ENCODE measurements around the gene GCSH. TPM values are rescaled to one million over a fixed set of nuclear protein-coding genes. Genes with fewer than 3 reads are reported as not detected.

Gene GCSH
- total and polyA plus RNA-seq, 2 of the 13 experiments (the other 11 are each of a cell fraction or from before 2014, with no cell fraction given): 35.9 to 103 TPM

DNA sequence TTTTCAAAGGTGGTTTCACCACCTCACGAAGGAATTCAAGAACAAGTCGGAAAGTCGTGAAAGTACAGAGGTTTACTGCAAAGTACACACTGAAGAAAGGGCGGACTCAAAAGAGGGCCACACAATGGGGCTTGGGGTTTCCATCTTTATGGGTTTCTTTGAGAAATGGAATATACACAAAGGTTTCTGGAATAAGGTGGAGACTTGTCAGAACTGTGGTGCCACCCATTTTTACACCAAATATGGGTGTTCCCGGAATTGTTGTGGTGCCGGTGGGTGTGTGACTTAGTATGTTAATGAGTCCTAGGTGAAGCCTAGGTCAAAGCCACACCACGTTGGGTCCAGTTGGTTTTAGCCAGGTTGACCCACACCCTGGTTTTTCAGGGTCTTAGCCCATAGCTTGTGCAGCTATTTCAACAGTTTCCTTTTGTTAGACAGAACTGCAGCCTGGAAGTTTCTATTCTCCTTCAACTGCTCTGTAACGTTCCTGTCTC is 567 bp upstream of the GCSH start (continued):
- TF ChIP-seq, protein P1, sequence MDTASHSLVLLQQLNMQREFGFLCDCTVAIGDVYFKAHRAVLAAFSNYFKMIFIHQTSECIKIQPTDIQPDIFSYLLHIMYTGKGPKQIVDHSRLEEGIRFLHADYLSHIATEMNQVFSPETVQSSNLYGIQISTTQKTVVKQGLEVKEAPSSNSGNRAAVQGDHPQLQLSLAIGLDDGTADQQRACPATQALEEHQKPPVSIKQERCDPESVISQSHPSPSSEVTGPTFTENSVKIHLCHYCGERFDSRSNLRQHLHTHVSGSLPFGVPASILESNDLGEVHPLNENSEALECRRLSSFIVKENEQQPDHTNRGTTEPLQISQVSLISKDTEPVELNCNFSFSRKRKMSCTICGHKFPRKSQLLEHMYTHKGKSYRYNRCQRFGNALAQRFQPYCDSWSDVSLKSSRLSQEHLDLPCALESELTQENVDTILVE (CRISPR knock-in tag; IDR thresholded peaks at IDR 0.05): 0 out of 2 replicates have a peak, but pooled peaks have one; percentile 1
- peak; percentile 77 for TF ChIP-seq ZNF605 (CRISPR knock-in tag; IDR thresholded peaks at IDR 0.05)
- TF ChIP-seq ZNF83 (CRISPR knock-in tag; IDR thresholded peaks at IDR 0.05; ENCODE audit: borderline replicate concordance): no peak
- TF ChIP-seq, protein P2, sequence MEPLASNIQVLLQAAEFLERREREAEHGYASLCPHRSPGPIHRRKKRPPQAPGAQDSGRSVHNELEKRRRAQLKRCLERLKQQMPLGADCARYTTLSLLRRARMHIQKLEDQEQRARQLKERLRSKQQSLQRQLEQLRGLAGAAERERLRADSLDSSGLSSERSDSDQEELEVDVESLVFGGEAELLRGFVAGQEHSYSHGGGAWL (CRISPR knock-in tag; IDR thresholded peaks at IDR 0.05): no peak
- TF ChIP-seq, protein P3, sequence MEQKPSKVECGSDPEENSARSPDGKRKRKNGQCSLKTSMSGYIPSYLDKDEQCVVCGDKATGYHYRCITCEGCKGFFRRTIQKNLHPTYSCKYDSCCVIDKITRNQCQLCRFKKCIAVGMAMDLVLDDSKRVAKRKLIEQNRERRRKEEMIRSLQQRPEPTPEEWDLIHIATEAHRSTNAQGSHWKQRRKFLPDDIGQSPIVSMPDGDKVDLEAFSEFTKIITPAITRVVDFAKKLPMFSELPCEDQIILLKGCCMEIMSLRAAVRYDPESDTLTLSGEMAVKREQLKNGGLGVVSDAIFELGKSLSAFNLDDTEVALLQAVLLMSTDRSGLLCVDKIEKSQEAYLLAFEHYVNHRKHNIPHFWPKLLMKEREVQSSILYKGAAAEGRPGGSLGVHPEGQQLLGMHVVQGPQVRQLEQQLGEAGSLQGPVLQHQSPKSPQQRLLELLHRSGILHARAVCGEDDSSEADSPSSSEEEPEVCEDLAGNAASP (CRISPR knock-in tag; IDR thresholded peaks at IDR 0.05; ENCODE audit: borderline replicate concordance): no peak
- TF ChIP-seq, protein P4, sequence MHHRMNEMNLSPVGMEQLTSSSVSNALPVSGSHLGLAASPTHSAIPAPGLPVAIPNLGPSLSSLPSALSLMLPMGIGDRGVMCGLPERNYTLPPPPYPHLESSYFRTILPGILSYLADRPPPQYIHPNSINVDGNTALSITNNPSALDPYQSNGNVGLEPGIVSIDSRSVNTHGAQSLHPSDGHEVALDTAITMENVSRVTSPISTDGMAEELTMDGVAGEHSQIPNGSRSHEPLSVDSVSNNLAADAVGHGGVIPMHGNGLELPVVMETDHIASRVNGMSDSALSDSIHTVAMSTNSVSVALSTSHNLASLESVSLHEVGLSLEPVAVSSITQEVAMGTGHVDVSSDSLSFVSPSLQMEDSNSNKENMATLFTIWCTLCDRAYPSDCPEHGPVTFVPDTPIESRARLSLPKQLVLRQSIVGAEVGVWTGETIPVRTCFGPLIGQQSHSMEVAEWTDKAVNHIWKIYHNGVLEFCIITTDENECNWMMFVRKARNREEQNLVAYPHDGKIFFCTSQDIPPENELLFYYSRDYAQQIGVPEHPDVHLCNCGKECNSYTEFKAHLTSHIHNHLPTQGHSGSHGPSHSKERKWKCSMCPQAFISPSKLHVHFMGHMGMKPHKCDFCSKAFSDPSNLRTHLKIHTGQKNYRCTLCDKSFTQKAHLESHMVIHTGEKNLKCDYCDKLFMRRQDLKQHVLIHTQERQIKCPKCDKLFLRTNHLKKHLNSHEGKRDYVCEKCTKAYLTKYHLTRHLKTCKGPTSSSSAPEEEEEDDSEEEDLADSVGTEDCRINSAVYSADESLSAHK (CRISPR knock-in tag; IDR thresholded peaks at IDR 0.05; ENCODE audit: borderline replicate concordance): no peak
- no peak for TF ChIP-seq KAT7 (CRISPR knock-in tag; IDR thresholded peaks at IDR 0.05; ENCODE audit: borderline replicate concordance)
- TF ChIP-seq KAT8 (CRISPR knock-in tag; IDR thresholded peaks at IDR 0.05): 0 out of 2 replicates have a peak, but pooled peaks have one; percentile 12
- TF ChIP-seq, protein P5, sequence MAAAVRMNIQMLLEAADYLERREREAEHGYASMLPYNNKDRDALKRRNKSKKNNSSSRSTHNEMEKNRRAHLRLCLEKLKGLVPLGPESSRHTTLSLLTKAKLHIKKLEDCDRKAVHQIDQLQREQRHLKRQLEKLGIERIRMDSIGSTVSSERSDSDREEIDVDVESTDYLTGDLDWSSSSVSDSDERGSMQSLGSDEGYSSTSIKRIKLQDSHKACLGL (CRISPR knock-in tag; IDR thresholded peaks at IDR 0.05): peak; percentile 5; the same call in 1 of the 2 replicates
- no peak for TF ChIP-seq ATM (IDR thresholded peaks at IDR 0.05; ENCODE audit: borderline replicate concordance)
- no peak for TF ChIP-seq NR2C2 (CRISPR knock-in tag; IDR thresholded peaks at IDR 0.05; ENCODE audit: borderline replicate concordance)
- TF ChIP-seq, protein P6, sequence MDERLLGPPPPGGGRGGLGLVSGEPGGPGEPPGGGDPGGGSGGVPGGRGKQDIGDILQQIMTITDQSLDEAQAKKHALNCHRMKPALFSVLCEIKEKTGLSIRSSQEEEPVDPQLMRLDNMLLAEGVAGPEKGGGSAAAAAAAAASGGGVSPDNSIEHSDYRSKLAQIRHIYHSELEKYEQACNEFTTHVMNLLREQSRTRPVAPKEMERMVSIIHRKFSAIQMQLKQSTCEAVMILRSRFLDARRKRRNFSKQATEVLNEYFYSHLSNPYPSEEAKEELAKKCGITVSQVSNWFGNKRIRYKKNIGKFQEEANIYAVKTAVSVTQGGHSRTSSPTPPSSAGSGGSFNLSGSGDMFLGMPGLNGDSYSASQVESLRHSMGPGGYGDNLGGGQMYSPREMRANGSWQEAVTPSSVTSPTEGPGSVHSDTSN (CRISPR knock-in tag; IDR thresholded peaks at IDR 0.05): no peak
- no peak for TF ChIP-seq ZNF326 (CRISPR knock-in tag; IDR thresholded peaks at IDR 0.05; ENCODE audit: borderline replicate concordance)
- TF ChIP-seq, protein P7, sequence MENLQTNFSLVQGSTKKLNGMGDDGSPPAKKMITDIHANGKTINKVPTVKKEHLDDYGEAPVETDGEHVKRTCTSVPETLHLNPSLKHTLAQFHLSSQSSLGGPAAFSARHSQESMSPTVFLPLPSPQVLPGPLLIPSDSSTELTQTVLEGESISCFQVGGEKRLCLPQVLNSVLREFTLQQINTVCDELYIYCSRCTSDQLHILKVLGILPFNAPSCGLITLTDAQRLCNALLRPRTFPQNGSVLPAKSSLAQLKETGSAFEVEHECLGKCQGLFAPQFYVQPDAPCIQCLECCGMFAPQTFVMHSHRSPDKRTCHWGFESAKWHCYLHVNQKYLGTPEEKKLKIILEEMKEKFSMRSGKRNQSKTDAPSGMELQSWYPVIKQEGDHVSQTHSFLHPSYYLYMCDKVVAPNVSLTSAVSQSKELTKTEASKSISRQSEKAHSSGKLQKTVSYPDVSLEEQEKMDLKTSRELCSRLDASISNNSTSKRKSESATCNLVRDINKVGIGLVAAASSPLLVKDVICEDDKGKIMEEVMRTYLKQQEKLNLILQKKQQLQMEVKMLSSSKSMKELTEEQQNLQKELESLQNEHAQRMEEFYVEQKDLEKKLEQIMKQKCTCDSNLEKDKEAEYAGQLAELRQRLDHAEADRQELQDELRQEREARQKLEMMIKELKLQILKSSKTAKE (CRISPR knock-in tag; IDR thresholded peaks at IDR 0.05; ENCODE audit: borderline replicate concordance): no peak
- TF ChIP-seq, protein P8, sequence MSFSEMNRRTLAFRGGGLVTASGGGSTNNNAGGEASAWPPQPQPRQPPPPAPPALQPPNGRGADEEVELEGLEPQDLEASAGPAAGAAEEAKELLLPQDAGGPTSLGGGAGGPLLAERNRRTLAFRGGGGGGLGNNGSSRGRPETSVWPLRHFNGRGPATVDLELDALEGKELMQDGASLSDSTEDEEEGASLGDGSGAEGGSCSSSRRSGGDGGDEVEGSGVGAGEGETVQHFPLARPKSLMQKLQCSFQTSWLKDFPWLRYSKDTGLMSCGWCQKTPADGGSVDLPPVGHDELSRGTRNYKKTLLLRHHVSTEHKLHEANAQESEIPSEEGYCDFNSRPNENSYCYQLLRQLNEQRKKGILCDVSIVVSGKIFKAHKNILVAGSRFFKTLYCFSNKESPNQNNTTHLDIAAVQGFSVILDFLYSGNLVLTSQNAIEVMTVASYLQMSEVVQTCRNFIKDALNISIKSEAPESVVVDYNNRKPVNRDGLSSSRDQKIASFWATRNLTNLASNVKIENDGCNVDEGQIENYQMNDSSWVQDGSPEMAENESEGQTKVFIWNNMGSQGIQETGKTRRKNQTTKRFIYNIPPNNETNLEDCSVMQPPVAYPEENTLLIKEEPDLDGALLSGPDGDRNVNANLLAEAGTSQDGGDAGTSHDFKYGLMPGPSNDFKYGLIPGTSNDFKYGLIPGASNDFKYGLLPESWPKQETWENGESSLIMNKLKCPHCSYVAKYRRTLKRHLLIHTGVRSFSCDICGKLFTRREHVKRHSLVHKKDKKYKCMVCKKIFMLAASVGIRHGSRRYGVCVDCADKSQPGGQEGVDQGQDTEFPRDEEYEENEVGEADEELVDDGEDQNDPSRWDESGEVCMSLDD (CRISPR knock-in tag; IDR thresholded peaks at IDR 0.05; ENCODE audit: borderline replicate concordance): no peak
